ENCODE results near the gene CFAP210. TPM values are rescaled to one million over a fixed set of nuclear protein-coding genes. Genes with fewer than 3 reads are reported as not detected.

The CFAP210 gene
- total and polyA plus RNA-seq, 5 experiments from 2014 or later, result not detected

DNA sequence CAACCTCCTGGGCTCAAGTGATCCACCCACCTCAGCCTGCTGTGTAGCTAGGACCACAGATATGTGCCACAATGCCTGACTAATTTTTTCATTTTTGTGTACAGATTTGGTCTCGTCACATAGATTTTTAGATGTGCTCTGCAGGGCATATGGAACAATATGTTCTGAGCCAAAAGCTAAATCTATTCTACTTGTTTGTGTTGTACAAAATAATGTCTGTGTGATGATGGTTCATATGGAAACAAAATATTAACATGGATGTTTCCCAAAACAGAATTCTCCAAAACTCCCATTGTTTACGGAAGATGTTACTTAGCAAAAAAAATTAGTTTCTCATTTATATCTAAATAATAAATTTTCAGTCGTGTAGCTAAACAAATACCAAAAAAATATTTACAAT lies 26.8 kb upstream of the CFAP210 start:
- Mint-ChIP-seq H3K4me1 (no peaks in the 10 kb centered on the region), H3K27ac (no peak overlapping the region), H3K36me3 (peaks cover 0 to 2% (median 2%) of the 10 kb centered on the region in 3 donors), H3K27me3 (peaks cover 0 to 4% (median 0%) of the 10 kb centered on the region in 5 donors), H3K9me3 (peaks cover 0 to under 1% (median 0%) of the 10 kb centered on the region in 9 donors), H3K4me3 (no peak overlapping the region)
- POLR2A ChIA-PET, result no interaction called here
- DNase-seq (no peak), ATAC-seq (no peak)

DNA sequence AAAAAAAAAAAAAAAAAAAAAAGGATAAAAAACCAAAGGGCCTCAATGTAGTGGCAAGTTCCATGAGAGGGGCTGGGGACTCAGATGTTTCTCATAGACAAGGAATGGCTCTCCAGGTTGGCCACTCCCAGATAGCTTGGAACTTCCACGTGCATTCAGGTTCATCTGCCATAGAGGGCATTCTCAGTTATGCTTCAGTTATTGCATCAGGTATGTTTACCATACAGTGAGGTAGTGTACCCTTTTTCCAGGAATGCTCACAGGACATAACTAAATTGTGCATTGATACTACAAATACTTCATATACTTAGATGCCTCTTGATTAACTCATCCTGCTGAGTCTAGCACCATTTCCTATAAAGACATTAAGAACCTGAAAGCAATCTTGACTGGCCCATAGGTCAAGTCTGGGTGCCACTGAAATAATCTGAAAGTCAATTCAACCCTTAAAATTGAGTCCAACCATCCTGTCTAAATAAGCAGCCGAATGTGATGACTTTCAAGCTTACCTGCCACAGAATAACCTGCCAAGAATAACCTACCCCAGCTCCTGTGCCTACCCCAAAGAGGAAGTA lies 24.8 kb upstream of the CFAP210 start:
- DNase-seq (no peak), ATAC-seq (no peak)
- H3K27me3 Mint-ChIP-seq, result peaks cover 0 to 2% (median 0%) of the 10 kb centered on the region in 5 donors
- H3K4me3 Mint-ChIP-seq, result no peak overlapping the region
- H3K4me1 Mint-ChIP-seq, result peaks cover 0 to 1% (median 0%) of the 10 kb centered on the region in 4 donors
- POLR2A ChIA-PET, result no interaction called here
- no peaks in the 10 kb centered on the region for H3K9me3 Mint-ChIP-seq
- H3K27ac Mint-ChIP-seq, result no peak overlapping the region
- peaks cover 0 to under 1% (median 0%) of the 10 kb centered on the region in 3 donors for H3K36me3 Mint-ChIP-seq

DNA sequence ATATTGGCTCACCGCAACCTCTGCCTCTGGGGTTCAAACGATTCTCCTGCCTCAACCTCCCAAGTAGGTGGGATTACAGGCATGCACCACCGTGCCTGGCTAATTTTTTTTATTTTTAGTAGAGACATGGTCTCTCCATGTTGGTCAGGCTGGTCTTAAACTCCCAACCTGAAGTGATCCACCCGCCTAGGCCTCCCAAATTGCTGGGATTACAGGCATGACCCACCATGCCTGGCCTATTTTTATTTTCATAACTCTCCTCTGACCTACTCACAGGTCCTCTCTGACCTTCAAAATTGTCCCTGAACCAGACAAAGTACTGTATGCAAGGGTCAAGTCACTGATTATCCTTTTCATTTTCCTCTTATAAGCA lies 23.5 kb upstream of the CFAP210 start:
- Mint-ChIP-seq H3K36me3 (no peaks in the 10 kb centered on the region), H3K27ac (no peak overlapping the region), H3K27me3 (peaks cover 0 to 2% (median 0%) of the 10 kb centered on the region in 5 donors), H3K4me3 (no peak overlapping the region), H3K4me1 (peaks cover 0 to 1% (median 0%) of the 10 kb centered on the region in 4 donors), H3K9me3 (no peaks in the 10 kb centered on the region)
- POLR2A ChIA-PET, result no interaction called here
- ATAC-seq (no peak), DNase-seq (no peak)

DNA sequence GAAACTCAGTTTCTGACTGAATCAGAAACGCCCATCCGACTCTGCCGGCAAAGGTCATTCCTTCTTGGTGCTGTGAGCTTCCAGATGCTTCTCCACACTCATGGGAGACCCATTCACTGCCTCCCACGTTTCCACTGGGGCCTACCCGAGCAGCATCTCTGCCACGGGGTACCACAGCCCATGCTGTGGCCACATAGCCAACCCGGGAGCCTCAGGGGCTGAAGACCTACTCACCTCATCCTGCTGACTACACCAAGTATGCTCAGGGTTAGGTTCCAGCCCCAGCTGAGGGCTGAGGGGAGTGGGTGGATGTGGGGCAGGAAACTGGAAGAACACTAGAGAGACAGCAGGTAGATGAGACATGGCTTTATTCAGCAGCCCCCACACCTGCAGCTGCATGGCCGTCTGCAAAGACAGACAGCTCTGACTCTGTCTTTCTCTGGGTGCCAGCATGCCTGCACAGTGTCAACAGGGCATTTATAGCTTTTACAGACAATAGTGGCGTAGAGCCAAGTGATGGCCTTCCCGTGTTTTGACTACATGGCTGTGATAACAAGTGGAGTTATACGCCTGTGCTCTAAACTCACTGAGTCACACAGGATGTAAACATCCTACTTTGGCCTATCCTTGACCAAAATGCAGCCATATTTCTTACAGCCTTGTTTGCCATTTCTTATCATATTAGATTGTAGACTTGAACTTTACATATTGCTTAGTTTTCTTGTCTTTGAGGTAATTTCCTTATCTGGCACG lies 22.9 kb upstream of the CFAP210 start:
- H3K36me3 Mint-ChIP-seq, result no peaks in the 10 kb centered on the region
- ATAC-seq, result no peak
- H3K4me3 Mint-ChIP-seq, result no peak overlapping the region
- H3K9me3 Mint-ChIP-seq, result no peaks in the 10 kb centered on the region
- POLR2A ChIA-PET, result no interaction called here
- H3K4me1 Mint-ChIP-seq, result peaks cover 0 to 1% (median 0%) of the 10 kb centered on the region in 4 donors
- DNase-seq, result no peak
- no peak overlapping the region for H3K27ac Mint-ChIP-seq
- H3K27me3 Mint-ChIP-seq, result peaks cover 0 to 2% (median 0%) of the 10 kb centered on the region in 5 donors

DNA sequence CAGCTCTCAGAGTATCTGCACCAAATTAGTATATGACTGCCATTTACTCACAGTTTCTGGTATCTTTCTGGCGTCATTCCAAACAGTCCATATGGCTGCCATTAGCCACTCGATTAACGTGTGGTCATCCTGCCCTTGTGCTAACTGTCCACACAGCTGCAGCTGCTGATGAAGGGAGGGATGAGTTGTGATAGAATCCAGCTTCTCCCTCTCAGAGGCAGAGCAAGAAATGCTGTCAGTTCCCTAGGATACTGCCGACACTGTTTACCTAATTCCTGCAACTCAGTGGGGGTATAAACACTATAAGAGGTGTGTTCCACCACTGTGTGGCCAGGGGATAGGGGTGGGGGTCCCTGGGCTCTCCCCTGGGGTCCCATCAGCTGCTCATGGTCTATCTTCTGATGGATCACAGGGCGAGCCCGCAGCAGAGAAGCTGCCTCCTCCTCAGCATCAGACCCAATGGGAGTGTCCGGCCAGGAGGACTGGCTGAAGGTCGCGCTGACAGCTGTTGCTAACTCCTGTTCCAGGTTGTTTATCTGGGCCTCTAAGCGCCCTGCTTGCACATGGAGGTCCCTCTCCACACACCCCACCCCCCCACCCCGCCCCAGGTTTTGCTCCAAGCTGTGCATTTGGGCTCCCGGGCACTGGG lies 22.2 kb upstream of the CFAP210 start:
- Mint-ChIP-seq H3K36me3 (peaks cover 0 to 6% (median 5%) of the 10 kb centered on the region in 3 donors), H3K9me3 (peaks cover 0 to 6% (median 2%) of the 10 kb centered on the region in 9 donors), H3K4me3 (no peak overlapping the region), H3K27me3 (peaks cover 0 to 2% (median 0%) of the 10 kb centered on the region in 5 donors), H3K4me1 (peaks cover 0 to 1% (median 0%) of the 10 kb centered on the region in 4 donors), H3K27ac (peak overlapping the region in 1 of 10 donors; percentile 27)
- POLR2A ChIA-PET, result no interaction called here
- no peak for ATAC-seq
- no peak for DNase-seq

DNA sequence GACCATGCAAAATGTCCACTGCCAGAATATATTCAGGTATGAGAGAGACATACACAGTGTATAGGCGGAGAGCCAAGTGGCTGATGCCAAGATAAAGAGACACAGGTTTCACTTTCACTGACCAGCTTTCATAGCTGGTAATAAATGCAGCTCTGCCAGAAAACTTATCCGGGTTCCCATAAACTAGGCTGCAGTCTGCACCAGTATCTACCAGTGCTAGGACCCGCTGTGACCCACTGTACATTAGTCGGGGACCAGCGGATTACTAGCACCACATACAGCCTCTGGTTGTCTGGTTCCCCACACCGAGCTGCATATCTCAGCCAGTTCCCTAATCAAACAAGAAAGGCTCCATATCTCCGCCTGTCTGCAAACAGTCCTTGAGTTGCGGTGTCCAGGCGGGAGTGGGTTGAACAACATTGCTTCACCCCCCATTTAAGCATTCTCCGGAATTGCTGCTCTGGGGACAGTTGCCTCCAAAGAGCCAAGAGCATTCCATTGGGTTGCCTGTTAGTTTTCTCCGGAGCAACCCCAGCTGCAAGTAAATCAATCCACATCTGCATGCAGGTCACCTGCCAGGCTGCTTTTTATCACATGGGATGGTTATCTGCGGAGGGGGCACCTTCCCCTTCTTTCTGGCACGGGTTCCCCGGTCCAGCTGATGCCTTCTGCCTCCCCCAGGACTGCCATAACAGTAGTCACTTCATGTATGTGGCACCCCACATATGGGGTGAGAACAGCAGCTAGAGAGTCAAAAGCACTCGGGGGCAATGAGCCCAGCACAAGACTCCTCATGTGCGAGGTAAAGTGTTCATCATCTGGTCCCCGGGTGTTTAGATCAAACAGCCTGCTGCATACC lies 21.4 kb upstream of the CFAP210 start:
- Mint-ChIP-seq H3K4me3 (peak overlapping the region in 1 of 10 donors; percentile 16), H3K4me1 (peaks cover 0 to 1% (median 0%) of the 10 kb centered on the region in 4 donors), H3K27ac (peak overlapping the region in 1 of 10 donors; percentile 59), H3K36me3 (peaks cover 0 to 7% (median 6%) of the 10 kb centered on the region in 3 donors), H3K9me3 (peaks cover 0 to 7% (median 3%) of the 10 kb centered on the region in 9 donors), H3K27me3 (peaks cover 0 to 2% (median 0%) of the 10 kb centered on the region in 5 donors)
- no peak for ATAC-seq
- POLR2A ChIA-PET, result no interaction called here
- DNase-seq, result no peak

DNA sequence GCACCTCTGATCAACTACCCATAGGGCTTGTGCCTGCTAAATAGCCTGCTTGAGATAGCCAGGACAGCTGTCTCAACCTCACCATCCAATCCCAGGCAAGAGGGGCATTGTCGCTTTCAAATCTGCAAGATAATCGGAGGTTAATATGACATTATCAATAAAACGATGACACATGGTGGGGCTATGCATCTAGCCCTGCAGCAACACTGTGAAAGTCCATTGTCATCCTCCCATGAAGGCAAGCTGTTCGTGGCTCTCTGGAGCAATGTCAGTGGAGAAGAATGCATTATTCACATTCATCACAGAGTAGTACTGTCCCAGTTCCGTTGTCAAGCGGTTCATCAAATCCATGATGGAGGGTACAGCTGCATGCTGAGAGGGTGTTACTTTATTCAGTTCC lies 20.5 kb upstream of the CFAP210 start:
- Mint-ChIP-seq H3K9me3 (peaks cover 0 to 7% (median 3%) of the 10 kb centered on the region in 9 donors), H3K36me3 (peaks cover 0 to 10% (median 7%) of the 10 kb centered on the region in 3 donors), H3K27me3 (peaks cover 0 to 2% (median 0%) of the 10 kb centered on the region in 5 donors), H3K4me1 (peaks cover 0 to 1% (median 0%) of the 10 kb centered on the region in 4 donors), H3K4me3 (no peak overlapping the region), H3K27ac (no peak overlapping the region)
- POLR2A ChIA-PET, result no interaction called here
- ATAC-seq, result no peak
- no peak for DNase-seq

DNA sequence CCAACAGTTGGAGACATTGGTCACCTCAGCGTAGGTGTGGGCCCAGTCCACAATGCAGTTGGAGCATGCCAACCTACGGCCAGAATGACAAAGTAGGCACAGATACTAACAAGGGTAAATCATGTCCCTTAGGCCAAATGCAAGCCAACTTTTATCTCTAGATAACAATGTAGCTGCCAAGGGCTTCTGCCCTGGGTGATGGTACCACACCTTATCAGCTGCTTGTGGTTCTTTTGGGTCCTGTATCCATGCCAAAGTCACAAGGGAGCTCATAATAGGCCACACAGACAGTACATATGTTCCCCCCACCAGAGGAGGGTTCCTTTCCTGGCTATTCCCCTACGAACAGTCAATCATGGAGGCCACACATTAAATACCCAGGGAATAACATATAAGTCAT lies 19.1 kb upstream of the CFAP210 start:
- POLR2A ChIA-PET, result no interaction called here
- H3K36me3 Mint-ChIP-seq, result peaks cover 0 to 10% (median 7%) of the 10 kb centered on the region in 3 donors
- no peak for ATAC-seq

DNA sequence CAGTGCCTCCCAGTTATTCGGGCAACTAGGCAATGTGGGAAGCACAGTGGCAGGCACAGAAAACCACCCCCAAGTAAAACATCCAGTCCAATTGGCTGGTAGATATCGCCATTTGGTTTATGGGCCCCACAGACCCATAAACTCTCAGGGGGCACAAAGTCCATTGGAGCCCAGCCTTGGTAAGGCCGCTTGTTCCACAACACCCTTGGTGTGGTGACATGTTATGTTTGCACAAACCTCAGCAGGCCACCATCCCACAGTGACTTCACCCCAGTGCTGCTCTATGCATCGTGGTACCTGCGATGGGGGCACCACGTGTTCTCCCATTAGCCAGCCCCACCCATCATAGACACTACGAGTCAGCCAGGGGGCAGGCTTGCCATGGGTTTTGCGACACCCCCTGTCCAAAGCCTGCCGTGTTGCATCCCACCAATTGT lies 18.6 kb upstream of the CFAP210 start:
- Mint-ChIP-seq H3K27ac (no peak overlapping the region), H3K36me3 (peaks cover 0 to 10% (median 7%) of the 10 kb centered on the region in 3 donors), H3K4me1 (peaks cover 0 to 1% (median 0%) of the 10 kb centered on the region in 4 donors), H3K27me3 (peaks cover 0 to 2% (median 0%) of the 10 kb centered on the region in 5 donors), H3K9me3 (peaks cover 0 to 7% (median 3%) of the 10 kb centered on the region in 9 donors), H3K4me3 (no peak overlapping the region)
- no peak for DNase-seq
- POLR2A ChIA-PET, result no interaction called here
- ATAC-seq, result no peak

More for the DNA sequence above, 19.1 kb upstream of the CFAP210 start:
- H3K9me3 Mint-ChIP-seq, result peaks cover 0 to 7% (median 3%) of the 10 kb centered on the region in 9 donors
- H3K4me3 Mint-ChIP-seq, result no peak overlapping the region
- no peak for DNase-seq
- peaks cover 0 to 2% (median 0%) of the 10 kb centered on the region in 5 donors for H3K27me3 Mint-ChIP-seq
- H3K27ac Mint-ChIP-seq, result no peak overlapping the region
- H3K4me1 Mint-ChIP-seq, result peaks cover 0 to 1% (median 0%) of the 10 kb centered on the region in 4 donors

DNA sequence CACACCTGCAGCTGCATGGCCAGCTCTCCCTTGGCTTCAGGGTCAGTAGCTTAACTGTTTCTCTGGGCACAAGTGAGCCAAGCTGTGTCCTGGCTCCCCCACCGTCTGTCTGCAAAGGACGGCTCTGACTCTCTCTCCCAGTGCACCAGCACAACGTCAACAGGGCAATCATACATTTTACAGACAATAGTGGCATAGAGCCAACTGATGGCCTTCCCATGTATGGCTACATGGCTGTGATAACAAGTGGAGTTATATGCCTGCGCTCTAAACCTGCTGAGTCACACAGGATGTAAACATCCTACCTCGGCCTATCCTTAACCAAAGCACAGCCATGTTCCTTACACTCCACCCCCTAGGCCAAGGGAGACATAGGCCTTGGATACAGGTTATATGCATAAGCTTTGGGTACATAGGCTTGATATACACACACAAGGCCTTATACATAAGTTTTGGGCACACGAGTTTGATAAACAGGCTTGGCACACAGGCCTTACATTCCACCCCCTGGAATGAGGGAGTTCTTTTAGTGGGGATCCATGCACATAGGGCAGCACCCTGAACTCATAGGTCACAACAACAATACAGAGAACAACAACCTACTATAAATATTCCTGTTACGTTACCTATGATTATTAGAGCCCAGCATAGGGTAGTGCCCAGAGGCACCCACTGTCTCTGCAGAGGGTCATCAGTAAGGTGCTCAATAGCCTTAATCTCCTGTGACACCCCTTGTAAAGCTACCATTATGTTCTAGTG lies 17.7 kb upstream of the CFAP210 start:
- no peak for ATAC-seq
- Mint-ChIP-seq H3K36me3 (peaks cover 0 to 12% (median 7%) of the 10 kb centered on the region in 3 donors), H3K9me3 (peaks cover 0 to 7% (median 3%) of the 10 kb centered on the region in 9 donors), H3K4me1 (peaks cover 0 to 4% (median 0%) of the 10 kb centered on the region in 4 donors), H3K27me3 (peaks cover 0 to 2% (median 0%) of the 10 kb centered on the region in 5 donors), H3K4me3 (no peak overlapping the region), H3K27ac (peak overlapping the region in 1 of 10 donors; percentile 53)
- POLR2A ChIA-PET, result no interaction called here
- DNase-seq, result no peak

DNA sequence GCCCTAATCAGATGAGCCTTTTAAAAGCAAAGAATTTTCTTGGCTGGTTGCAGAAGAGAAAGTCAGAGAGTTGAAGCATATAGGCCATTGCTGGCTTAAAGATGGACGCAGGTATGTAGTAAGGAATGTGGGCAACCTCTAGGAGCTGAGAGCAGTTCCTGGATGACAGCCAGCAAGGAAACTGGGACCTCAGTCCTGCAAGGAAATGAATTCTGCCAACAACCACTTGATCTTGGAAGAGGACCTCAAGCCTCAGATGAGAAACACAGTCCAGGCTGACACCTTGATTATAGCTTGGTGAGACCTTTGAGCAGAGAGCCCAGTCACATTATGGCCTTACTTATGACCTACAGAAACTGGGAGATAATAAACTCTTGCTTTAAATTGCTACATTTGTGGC lies 15.8 kb upstream of the CFAP210 start:
- POLR2A ChIA-PET, result no interaction called here
- DNase-seq (no peak), ATAC-seq (no peak)
- H3K9me3 Mint-ChIP-seq, result peaks cover 0 to 7% (median 3%) of the 10 kb centered on the region in 9 donors
- no peaks in the 10 kb centered on the region for H3K27me3 Mint-ChIP-seq
- peaks cover 2 to 12% (median 7%) of the 10 kb centered on the region in 3 donors for H3K36me3 Mint-ChIP-seq
- H3K27ac Mint-ChIP-seq, result no peak overlapping the region
- H3K4me3 Mint-ChIP-seq, result no peak overlapping the region
- peaks cover 0 to 2% (median 0%) of the 10 kb centered on the region in 4 donors for H3K4me1 Mint-ChIP-seq

Data from naive thymus-derived CD8-positive, alpha-beta T cell (primary cell).